Measurements from ENCODE around the gene PTPN1.

- TF ChIP-seq POLR2A (IDR thresholded peaks at IDR 0.05) (no peak), CTCF (IDR thresholded peaks at IDR 0.05) (no peak), EP300 (IDR thresholded peaks at IDR 0.05) (no peak)
These were observed 3.2 kb downstream of the PTPN1 start for GRCh38 chr20:50513169-50514034.
